B cell (primary cell): ENCODE data around the gene NUMA1.

Source experiments
- EZH2 ChIP-seq: IDR thresholded peaks from 2 replicates; pipeline ENCODE4 v1.6.1; 2012; ENCODE audit warnings: borderline replicate concordance, low read depth, mild to moderate bottlenecking, moderate library complexity, low read length; ENCODE audit not compliant: insufficient read depth, poor library complexity, severe bottlenecking
- TF ChIP-seq, protein P1 (sequence below): fragments of 200-600 bp; IDR thresholded peaks from one replicate; pipeline ENCODE4 v1.8.0; 2022; ENCODE audit warnings: antibody characterized with exemption, mild to moderate bottlenecking

DNA sequence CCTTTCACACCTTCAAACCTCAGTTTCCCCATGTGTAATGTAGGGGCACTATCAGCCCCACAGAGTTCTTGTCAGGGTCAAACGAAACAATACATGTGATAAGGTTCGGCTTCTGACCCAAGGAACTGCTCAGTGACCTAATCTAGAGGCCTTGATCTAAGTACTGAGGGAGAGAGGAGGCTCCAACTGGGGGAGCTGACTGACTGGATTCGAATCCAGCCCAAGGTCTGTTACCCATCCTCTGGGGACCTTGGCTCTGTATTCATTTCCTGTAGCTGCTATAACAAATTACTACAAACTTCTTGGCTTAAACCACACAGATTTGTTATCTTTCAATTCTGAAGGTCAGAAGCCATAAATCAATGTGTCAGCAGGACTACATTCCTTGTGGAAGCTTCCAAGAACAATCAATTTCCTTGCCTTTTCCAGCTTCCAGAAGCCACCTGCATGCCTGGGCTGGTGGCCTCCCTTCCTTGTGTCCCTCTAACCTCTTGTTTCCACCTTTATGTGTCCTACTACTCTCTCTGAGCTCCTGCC, 42.8 kb upstream of the NUMA1 start:
- TF ChIP-seq, protein P1, sequence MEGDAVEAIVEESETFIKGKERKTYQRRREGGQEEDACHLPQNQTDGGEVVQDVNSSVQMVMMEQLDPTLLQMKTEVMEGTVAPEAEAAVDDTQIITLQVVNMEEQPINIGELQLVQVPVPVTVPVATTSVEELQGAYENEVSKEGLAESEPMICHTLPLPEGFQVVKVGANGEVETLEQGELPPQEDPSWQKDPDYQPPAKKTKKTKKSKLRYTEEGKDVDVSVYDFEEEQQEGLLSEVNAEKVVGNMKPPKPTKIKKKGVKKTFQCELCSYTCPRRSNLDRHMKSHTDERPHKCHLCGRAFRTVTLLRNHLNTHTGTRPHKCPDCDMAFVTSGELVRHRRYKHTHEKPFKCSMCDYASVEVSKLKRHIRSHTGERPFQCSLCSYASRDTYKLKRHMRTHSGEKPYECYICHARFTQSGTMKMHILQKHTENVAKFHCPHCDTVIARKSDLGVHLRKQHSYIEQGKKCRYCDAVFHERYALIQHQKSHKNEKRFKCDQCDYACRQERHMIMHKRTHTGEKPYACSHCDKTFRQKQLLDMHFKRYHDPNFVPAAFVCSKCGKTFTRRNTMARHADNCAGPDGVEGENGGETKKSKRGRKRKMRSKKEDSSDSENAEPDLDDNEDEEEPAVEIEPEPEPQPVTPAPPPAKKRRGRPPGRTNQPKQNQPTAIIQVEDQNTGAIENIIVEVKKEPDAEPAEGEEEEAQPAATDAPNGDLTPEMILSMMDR, result no peak
- no peak for TF ChIP-seq EZH2
